Breast epithelium (tissue), 3 donors: ENCODE results near the gene ATF2.

Source experiments
- POLR2AphosphoS5 ChIP-seq, 3 donors: sonication (generic); formaldehyde crosslinking; IDR thresholded peaks; one replicate each; pipeline ENCODE4 v1.6.1; 2017; ENCODE audit warnings: antibody characterized with exemption in 3 of 3
- TF ChIP-seq, protein P1 (sequence below), 3 donors: fragments of 450-650 bp; IDR thresholded peaks; one replicate each; pipeline ENCODE4 v1.5.1; 2016 to 2017; ENCODE audit warnings: antibody characterized with exemption in 3 of 3, mild to moderate bottlenecking in 3 of 3, moderate library complexity in 3 of 3

DNA sequence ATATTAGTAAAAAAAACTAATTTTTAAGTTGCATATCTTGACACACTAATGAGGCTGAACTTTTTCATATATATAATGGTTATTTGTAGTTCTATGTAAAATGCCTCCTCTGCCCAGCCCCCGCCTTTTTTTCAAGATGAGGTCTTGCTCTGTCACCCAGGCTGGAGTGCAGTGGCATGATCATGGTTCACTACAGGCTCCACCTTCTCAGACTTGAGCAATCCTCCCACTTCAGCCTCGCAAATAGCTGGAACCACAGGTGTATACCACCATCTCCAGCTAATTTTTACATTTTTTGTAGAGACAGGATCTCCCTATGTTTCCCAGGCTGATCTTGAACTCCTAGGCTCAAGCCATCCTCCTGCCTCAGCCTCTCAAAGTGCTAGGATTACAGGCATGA lies 24.3 kb downstream of the ATF2 start:
- TF ChIP-seq, protein P1, sequence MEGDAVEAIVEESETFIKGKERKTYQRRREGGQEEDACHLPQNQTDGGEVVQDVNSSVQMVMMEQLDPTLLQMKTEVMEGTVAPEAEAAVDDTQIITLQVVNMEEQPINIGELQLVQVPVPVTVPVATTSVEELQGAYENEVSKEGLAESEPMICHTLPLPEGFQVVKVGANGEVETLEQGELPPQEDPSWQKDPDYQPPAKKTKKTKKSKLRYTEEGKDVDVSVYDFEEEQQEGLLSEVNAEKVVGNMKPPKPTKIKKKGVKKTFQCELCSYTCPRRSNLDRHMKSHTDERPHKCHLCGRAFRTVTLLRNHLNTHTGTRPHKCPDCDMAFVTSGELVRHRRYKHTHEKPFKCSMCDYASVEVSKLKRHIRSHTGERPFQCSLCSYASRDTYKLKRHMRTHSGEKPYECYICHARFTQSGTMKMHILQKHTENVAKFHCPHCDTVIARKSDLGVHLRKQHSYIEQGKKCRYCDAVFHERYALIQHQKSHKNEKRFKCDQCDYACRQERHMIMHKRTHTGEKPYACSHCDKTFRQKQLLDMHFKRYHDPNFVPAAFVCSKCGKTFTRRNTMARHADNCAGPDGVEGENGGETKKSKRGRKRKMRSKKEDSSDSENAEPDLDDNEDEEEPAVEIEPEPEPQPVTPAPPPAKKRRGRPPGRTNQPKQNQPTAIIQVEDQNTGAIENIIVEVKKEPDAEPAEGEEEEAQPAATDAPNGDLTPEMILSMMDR (IDR thresholded peaks at IDR 0.05) = no peak
- TF ChIP-seq POLR2AphosphoS5 (IDR thresholded peaks at IDR 0.05) = no peak
